Measurements from ENCODE around the gene DVL1. TPM values are rescaled to one million over a fixed set of nuclear protein-coding genes. Genes with fewer than 3 reads are reported as not detected.

Gene DVL1
- polyA plus RNA-seq, 1 experiment, result 23.6 TPM

- DNase-seq (ENCODE audit: low read depth), result no peak
- TF ChIP-seq CTCF (IDR thresholded peaks at IDR 0.05; ENCODE audit: insufficient read depth, low read depth, low read length), result no peak
- H3K36me3 ChIP-seq (ENCODE audit: control insufficient read depth, insufficient read depth, low read length), result peaks cover 17% of the 10 kb centered on the region
Observed at GRCh38 chr1:1293263-1294249, 55.7 kb downstream of the DVL1 start.

DNA sequence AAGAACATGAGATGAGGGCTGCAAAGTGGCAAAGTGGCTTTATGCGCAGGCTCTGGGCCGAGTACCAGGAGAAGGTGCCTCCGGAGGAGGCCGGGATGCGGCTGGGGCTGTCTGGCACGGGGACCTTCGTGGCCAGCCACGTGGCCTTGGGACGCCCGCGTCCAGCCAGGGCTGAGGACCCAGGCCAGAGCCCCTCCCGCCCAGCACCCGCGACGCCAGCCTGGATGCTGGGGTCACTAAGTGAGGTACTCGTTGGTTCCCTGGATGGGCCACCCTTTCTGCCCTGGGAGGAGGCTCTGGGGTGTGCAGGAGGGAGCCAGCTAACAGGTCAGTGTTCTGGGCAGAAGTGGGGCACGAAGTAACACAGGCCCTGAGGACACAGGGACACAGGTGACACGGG, 56.4 kb downstream of the DVL1 start:
- POLR2A ChIA-PET, result no interaction called here
- Histone ChIP-seq H3K4me3 (ENCODE audit: low read depth, low read length) (no peak overlapping the region), H3K27me3 (ENCODE audit: control insufficient read depth, insufficient read depth, low read length) (no peaks in the 10 kb centered on the region), H3K36me3 (ENCODE audit: control insufficient read depth, insufficient read depth, low read length) (peaks cover 15% of the 10 kb centered on the region)
- CTCF ChIA-PET, result interaction anchor here (3.9 kb wide), 1 partner anchor 172 kb away, joined by 76 read pairs; no protein-coding TSS in a partner anchor
- no peak for DNase-seq (ENCODE audit: low read depth)
- TF ChIP-seq CTCF (IDR thresholded peaks at IDR 0.05; ENCODE audit: insufficient read depth, low read depth, low read length), result no peak

More at GRCh38 chr1:1293263-1294249, 55.7 kb downstream of the DVL1 start:
- H3K27me3 ChIP-seq (ENCODE audit: control insufficient read depth, insufficient read depth, low read length), result no peaks in the 10 kb centered on the region
- ChIA-PET CTCF (interaction anchor here (3.9 kb wide), 1 partner anchor 173 kb away, joined by 76 read pairs; no protein-coding TSS in a partner anchor), POLR2A (no interaction called here)
- H3K4me3 ChIP-seq (ENCODE audit: low read depth, low read length), result no peak overlapping the region

- Histone ChIP-seq H3K27me3 (ENCODE audit: control insufficient read depth, insufficient read depth, low read length) (no peaks in the 10 kb centered on the region), H3K4me3 (ENCODE audit: low read depth, low read length) (no peak overlapping the region), H3K36me3 (ENCODE audit: control insufficient read depth, insufficient read depth, low read length) (peaks cover 14% of the 10 kb centered on the region)
- no peak for DNase-seq (ENCODE audit: low read depth)
- ChIA-PET CTCF (interaction anchor here (0.7 to 3.9 kb wide), 8 partner anchors 8 to 276 kb away, joined by 3 to 76 read pairs (median 4); no protein-coding TSS in a partner anchor), POLR2A (interaction anchor here (0.6 kb wide), 1 partner anchor 19 kb away, joined by 3 read pairs; no protein-coding TSS in a partner anchor)
- no peak for TF ChIP-seq CTCF (IDR thresholded peaks at IDR 0.05; ENCODE audit: insufficient read depth, low read depth, low read length)
Observed at GRCh38 chr1:1292442-1292779, 56.8 kb downstream of the DVL1 start.

DNA sequence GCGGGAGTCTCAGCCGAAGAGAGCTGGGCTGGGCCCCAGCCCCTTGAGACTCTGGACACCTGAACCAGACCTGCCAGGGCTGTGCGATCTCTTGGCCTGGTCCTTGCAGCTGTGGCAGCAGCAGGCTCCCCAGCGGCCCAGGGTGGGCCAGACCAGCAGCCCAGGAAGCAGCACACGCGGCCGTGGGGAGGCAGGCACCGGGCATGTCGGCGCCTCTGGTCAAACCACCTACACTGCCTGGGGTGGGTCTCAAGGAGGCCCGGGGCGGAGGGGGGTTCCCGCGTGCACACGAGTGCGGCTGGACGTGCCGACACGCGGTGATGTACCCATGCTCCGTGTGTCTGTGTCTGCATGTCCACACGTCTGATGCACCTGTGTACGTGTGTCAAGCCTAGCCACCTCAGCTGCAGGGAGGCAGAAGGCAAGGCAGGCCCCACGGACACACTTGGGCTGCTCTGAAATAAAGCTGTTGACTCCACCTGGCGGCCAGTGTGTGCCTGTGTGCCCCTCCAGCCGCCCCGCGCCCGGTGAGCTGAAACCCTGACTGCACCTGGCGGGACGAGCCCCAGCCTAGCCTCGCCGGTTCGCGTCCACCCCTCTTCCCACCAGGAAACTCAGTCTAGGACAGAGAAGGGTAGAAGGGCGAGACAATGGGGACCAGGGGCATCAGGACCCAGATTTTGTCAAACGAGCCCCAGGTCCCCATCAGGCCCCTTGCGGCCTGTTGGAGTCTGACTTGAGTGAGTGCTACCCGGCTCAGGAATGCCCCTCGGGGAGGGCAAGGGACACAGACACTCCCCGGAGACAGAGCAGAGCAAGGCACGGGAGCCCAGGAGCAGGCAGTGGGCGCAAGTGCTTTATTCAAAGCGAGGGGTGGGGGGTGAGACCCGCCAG, 57.4 kb downstream of the DVL1 start:
- POLR2A ChIA-PET, result interaction anchor here (0.6 kb wide), 1 partner anchor 20 kb away, joined by 3 read pairs; no protein-coding TSS in a partner anchor

More for the DNA sequence above, 57.4 kb downstream of the DVL1 start:
- no peak for DNase-seq (ENCODE audit: low read depth)
- H3K36me3 ChIP-seq (ENCODE audit: control insufficient read depth, insufficient read depth, low read length), result peaks cover 13% of the 10 kb centered on the region
- peak; percentile 57 for TF ChIP-seq CTCF (IDR thresholded peaks at IDR 0.05; ENCODE audit: insufficient read depth, low read depth, low read length)
- H3K27me3 ChIP-seq (ENCODE audit: control insufficient read depth, insufficient read depth, low read length), result no peaks in the 10 kb centered on the region
- H3K4me3 ChIP-seq (ENCODE audit: low read depth, low read length), result no peak overlapping the region
- CTCF ChIA-PET, result interaction anchor here (0.7 to 3.9 kb wide), 10 partner anchors 9 to 276 kb away, joined by 3 to 76 read pairs (median 4); no protein-coding TSS in a partner anchor
